SHP77 treated with DMSO at 0.1 percent for 48 hours (cell line): ENCODE measurements around the gene NUBPL.
"Not testable (repeated sequence)": the region's sequence is repeated elsewhere in the genome, so short reads cannot be mapped to it uniquely, and the experiment has no call there.

Experiments
- DNase-seq: peaks from one replicate; lab custom pipeline; 2025; lab: John Stamatoyannopoulos, UW

Gene NUBPL

GRCh38 chr14:31879661-31880348 is 318.6 kb downstream of the NUBPL start:
- no peak for DNase-seq

GRCh38 chr14:31880935-31881334 is 319.7 kb downstream of the NUBPL start:
- no peak for DNase-seq

- DNase-seq, result no peak
Measured at GRCh38 chr14:31881531-31882310, 320.5 kb downstream of the NUBPL start.

- no peak for DNase-seq
Measured at GRCh38 chr14:31884238-31884637, 323.0 kb downstream of the NUBPL start.

GRCh38 chr14:31884776-31885379 is 323.7 kb downstream of the NUBPL start:
- DNase-seq, result no peak

GRCh38 chr14:31886156-31886835 is 325.1 kb downstream of the NUBPL start:
- no peak for DNase-seq

- DNase-seq, result no peak
Measured at GRCh38 chr14:31887929-31888580, 326.9 kb downstream of the NUBPL start.

GRCh38 chr14:31889297-31889696 is 328.1 kb downstream of the NUBPL start:
- DNase-seq, result no peak

- DNase-seq, result not testable (repeated sequence)
Measured at GRCh38 chr14:31890202-31890601, 329.0 kb downstream of the NUBPL start.

- no peak for DNase-seq
Measured at GRCh38 chr14:31893221-31893757, 332.1 kb downstream of the NUBPL start.

GRCh38 chr14:31894351-31894750 is 333.1 kb downstream of the NUBPL start:
- DNase-seq, result no peak

GRCh38 chr14:31895206-31895605 is 334.0 kb downstream of the NUBPL start:
- DNase-seq, result no peak

GRCh38 chr14:31895646-31896045 is 334.4 kb downstream of the NUBPL start:
- DNase-seq, result no peak

GRCh38 chr14:31897581-31898186 is 336.5 kb downstream of the NUBPL start:
- DNase-seq, result no peak

- no peak for DNase-seq
Measured at GRCh38 chr14:31898838-31899528, 337.8 kb downstream of the NUBPL start.

- no peak for DNase-seq
Measured at GRCh38 chr14:31902002-31902401, 340.8 kb downstream of the NUBPL start.

GRCh38 chr14:31902945-31903646 is 341.9 kb downstream of the NUBPL start:
- no peak for DNase-seq

GRCh38 chr14:31909977-31910376 is 348.8 kb downstream of the NUBPL start:
- DNase-seq, result no peak
